ENCODE measurements around the gene ITGA2B. TPM values are rescaled to one million over a fixed set of nuclear protein-coding genes. Genes with fewer than 3 reads are reported as not detected.

ITGA2B gene
- total and polyA plus RNA-seq, 2 of the 4 experiments (the other 2 are of a cell fraction): under 0.01 to 0.26 TPM

DNA sequence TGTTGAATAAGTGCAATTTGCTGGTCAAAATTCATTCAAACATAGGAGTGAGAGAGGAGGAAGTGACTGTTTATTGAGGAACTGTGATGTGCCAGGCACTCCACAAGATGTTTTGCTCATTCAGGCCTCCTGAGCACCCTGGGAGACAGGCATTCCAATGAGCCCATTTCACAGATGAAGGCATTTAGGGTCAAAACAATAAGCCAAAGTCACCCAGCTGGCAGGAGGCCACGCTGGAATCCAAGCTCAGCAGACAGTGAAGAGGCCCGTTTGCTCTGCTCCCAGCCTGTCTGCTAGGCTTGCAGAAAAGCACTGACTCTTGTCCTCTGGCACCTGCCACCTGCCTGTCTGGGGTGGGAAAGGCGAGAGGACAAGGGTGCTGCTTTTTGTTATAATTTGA, 54.7 kb downstream of the ITGA2B start:
- Histone ChIP-seq H2BK20ac (ENCODE audit: low read depth, low read length) (no peak overlapping the region), H3K79me1 (ENCODE audit: low read depth in 1 of 2, low read length in 2 of 2) (no peaks in the 10 kb centered on the region), H3K23ac (ENCODE audit: low read depth, low read length) (no peak overlapping the region), H3K9ac (ENCODE audit: low read depth, low read length) (no peak overlapping the region), H4K20me1 (ENCODE audit: insufficient read depth, low read length) (no peaks in the 10 kb centered on the region), H2AK9ac (replicated peaks; ENCODE audit: low read depth, low read length, poor library complexity) (no peak overlapping the region), H3K9me3 (ENCODE audit: control insufficient read depth, insufficient read depth, low read length) (no peaks in the 10 kb centered on the region), H2BK5ac (ENCODE audit: low read depth, low read length, poor library complexity, severe bottlenecking) (no peak overlapping the region), H3K9me1 (ENCODE audit: insufficient read depth, low read length) (no peaks in the 10 kb centered on the region), H3K14ac (replicated peaks; ENCODE audit: low read depth, low read length) (no peak overlapping the region), H2BK15ac (ENCODE audit: low read depth, low read length) (no peak overlapping the region), H3K18ac (ENCODE audit: low read depth, low read length) (no peak overlapping the region), H4K91ac (ENCODE audit: insufficient read depth, low read depth, low read length) (no peak overlapping the region), H4K8ac (ENCODE audit: low read depth in 2 of 2, low read length in 2 of 2) (no peak overlapping the region), H2BK120ac (ENCODE audit: low read depth, low read length) (no peak overlapping the region), H3K4me2 (ENCODE audit: low read depth, low read length) (no peak overlapping the region), H3K4ac (ENCODE audit: low read depth, low read length) (no peak overlapping the region), H3K4me3 (ENCODE audit: insufficient read depth, low read depth, low read length) (no peak overlapping the region), H3K36me3 (ENCODE audit: control insufficient read depth, insufficient read depth, low read length) (no peaks in the 10 kb centered on the region), H2AFZ (replicated peaks; ENCODE audit: low read length, poor library complexity) (no peak overlapping the region), H3K4me1 (ENCODE audit: control insufficient read depth, insufficient read depth, low read length) (no peaks in the 10 kb centered on the region), H3K27ac (ENCODE audit: insufficient read depth, low read length) (no peak overlapping the region), H3K56ac (ENCODE audit: extremely low read depth, insufficient read depth, low read length) (no peak overlapping the region), H3K27me3 (ENCODE audit: control insufficient read depth, insufficient read depth, low read length) (peaks cover 13% of the 10 kb centered on the region; the same call in 1 of the 2 replicates), H4K5ac (ENCODE audit: low read depth, low read length) (no peak overlapping the region), H2AK5ac (ENCODE audit: low read depth, low read length) (no peak overlapping the region)
- peak; percentile 15 for DNase-seq
- intact Hi-C loops (cut with micrococcal nuclease) (no loop called here), in situ Hi-C loops (cut with MboI; ENCODE audit: low sequenced_read_pairs) (no loop called here), dilution Hi-C loops (cut with HindIII; ENCODE audit: low sequenced_read_pairs, unreplicated experiment) (no loop called here)
- TF ChIP-seq SMC3 (IDR thresholded peaks at IDR 0.05; ENCODE audit: low read depth, low read length): no peak
- no peak for TF ChIP-seq NFE2L2 (IDR thresholded peaks at IDR 0.05; ENCODE audit: low read depth, low read length)
- no peak for TF ChIP-seq BHLHE40 (IDR thresholded peaks at IDR 0.05; ENCODE audit: low read depth, low read length)
- TF ChIP-seq RFX5 (IDR thresholded peaks at IDR 0.05; ENCODE audit: low read depth, low read length): no peak
- no TSS peak for BruUV-seq (replicated peaks)
- CTCF ChIA-PET: no interaction called here
- no peak for ATAC-seq (ENCODE audit: low read depth)
- POLR2A ChIA-PET (ENCODE audit: unreplicated experiment): no interaction called here
- 50% methylated on average over 1 of the region's 3 CpGs; no CpG with 5 or more reads in 1 of the 2 experiments for WGBS, 2 experiments (ENCODE audit: extremely low coverage in 2 of 2, insufficient read length in 1 of 2)
